ENCODE data around the gene OR4D5.

OR4D5 gene

GRCh38 chr11:123939317-123939716 lies at the start of gene OR4D5:
Gene OR4D5 (plus strand): TSS chr11:123939617. CDS start chr11:123939617, 0 bp downstream.
- DNase-seq: no peak

DNA sequence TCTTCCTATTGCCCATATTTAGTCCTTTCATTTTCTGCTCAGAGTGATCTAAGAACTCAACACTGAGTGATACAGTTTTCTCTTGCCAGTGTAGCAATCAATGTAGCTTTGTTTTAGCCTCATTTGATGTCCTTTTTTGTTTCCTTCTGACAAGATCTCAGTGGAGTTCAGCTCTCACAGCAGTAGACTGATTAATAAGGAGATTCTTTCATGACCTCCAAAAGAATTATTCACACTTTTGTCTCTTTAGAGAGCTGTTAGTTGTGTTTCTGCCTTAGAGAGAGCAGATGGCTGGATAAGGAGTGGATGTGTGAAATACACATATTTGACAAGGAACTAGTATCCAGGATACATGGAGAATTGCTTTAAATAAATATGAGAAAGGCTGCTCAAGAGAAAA lies 47.4 kb upstream of the OR4D5 start:
- DNase-seq: no peak

DNA sequence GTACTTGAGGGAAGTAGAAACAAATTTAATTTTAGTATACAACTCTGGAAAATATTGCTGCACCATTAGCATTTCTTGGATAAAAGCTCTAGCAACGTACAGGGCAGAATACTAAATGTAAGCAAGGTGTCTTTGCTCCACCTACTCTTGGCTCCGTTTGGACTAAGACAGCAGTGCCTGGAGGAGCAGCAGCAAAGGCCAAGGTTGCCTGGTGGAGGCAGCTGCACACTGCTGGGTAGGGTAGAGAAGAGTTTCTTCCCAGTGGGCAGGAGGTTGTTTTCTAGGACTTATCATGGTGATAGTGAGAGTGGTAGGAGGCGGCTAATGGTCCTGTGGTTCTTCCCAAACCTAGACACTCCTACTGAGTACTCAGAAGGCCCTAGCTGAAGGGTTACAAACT lies 39.6 kb upstream of the OR4D5 start:
- no peak for DNase-seq

- DNase-seq: no peak
Observed at GRCh38 chr11:123901867-123902266, 37.5 kb upstream of the OR4D5 start, which contains the start of gene OR8D4. Gene OR8D4 (plus strand): TSS chr11:123902167. CDS start chr11:123906432, 4,265 bp downstream.

GRCh38 chr11:123903932-123904331 lies 35.5 kb upstream of the OR4D5 start:
- DNase-seq: no peak

- no peak for DNase-seq
Observed at GRCh38 chr11:123904932-123905331, 34.5 kb upstream of the OR4D5 start.

DNA sequence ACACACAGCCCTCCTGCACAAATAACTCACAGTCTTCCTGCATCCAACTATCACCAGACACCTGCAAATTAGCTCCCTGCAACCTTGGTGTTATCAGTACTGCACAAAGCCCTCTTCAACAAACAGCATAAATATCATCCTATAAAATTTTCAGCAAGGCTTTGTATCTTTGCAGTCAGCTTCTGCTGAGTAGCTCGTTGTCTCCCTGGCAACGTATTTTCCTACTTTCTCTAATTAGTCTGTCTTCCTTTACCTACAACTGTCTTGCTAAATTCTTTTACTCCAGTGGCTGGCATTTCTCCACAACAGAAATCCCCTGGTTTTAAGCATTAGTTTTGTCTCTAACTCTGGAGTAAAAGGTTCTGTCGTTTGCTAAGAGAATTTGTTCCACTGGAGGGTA lies 33.6 kb upstream of the OR4D5 start:
- DNase-seq: no peak

DNA sequence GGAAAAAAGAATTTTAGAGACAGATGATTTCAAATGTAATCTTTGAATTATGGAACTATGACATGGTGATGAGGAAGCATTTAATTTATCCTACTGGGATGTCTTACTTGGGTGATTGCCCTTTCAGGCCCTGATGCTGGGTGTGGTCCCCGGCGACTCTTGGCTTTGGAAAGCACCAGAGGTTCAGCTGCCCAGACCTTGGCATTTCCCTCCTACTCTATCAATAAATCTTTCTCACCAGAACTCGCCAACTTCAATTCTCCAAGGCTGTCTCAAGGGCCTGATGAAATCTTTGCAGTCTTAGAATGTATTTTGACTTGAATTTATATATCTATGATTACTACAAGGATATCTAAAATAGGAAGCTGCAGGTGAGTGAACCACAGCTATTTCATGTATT lies 18.5 kb upstream of the OR4D5 start:
- no peak for DNase-seq

GRCh38 chr11:123924027-123924426 lies 15.4 kb upstream of the OR4D5 start:
- DNase-seq: no peak

DNA sequence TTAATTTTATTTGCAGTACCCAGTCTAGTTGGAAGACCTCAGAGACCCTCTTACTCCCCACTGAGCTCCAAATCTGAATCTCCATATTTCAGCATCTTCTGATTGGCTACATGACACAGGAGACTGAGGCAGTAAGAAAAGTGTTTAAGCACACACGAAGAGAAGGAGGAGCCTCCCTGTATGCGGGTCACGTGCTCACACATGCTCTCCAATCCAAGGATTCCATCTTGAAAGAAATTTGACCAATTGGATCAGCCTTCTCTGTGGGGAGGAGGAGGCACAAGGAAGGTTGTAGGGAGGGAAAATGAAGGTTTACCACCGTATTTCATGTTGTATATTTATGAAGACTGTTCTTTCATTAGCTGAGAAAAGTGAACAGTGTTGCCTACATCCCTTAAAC lies 3.0 kb downstream of the OR4D5 start:
- DNase-seq: no peak

DNA sequence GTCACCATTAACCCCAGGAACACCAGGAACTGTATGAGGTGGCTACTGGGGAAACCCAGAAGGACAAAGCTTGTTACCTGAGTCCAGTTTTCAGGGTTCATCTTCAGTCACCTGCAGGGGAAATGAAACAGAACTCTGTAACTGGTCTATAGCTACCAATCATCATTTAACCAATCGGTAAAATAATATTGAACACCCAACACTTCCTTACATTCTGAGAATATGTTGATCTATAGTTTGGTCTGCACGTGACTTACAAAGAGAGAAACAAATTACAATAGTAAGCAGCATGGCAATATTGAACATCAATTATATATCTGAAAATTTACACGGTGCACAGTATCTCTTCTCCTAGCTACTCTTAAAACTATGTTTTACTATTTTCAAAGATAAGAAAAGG lies 4.3 kb downstream of the OR4D5 start, which contains the start of gene OR6T1:
Gene OR6T1 (minus strand): TSS at position 101 of the 400 bp plus-strand sequence. CDS start 0 bp downstream, at position 101.
- DNase-seq: no peak

GRCh38 chr11:123945132-123945531 lies 5.7 kb downstream of the OR4D5 start:
- DNase-seq: no peak

- no peak for DNase-seq
Observed at GRCh38 chr11:123956752-123957151, 17.3 kb downstream of the OR4D5 start.

- no peak for DNase-seq
Observed at GRCh38 chr11:123973816-123974215, 34.4 kb downstream of the OR4D5 start.

GRCh38 chr11:123976770-123977560 lies 37.5 kb downstream of the OR4D5 start:
- no peak for DNase-seq

DNA sequence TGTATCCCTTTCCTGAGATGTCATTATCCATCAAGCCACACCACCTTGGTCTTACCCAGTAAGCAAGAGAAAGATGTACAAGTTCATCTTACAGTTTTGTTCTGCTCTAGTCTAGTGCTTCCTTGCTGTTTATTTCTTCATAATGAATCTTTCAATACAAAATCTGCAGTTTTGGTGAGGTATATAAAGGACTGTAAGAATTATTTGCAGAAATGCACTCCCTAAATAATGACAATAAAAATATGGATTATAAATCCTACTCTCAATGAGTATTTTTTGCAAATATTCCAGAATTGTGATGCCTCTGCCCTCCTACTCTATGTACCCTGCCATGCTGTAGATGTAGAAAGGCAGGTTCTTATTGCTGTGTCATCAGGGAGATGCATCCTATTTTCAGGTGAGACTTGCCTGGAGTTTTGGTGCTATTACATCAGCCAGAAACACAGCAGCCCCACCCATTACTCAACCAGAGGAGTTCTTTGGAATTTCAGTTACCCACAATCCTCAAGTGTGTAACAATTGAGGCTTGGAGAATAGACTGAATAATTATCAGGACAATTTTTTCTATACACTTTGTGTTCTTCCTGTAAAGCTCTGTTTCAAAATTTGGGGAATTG lies 38.4 kb downstream of the OR4D5 start, which contains the start of gene OR10S1:
Gene OR10S1 (minus strand): TSS at position 51 of the 617 bp plus-strand sequence. CDS start 117 bp downstream, outside the sequence.
- DNase-seq: no peak

- no peak for DNase-seq
Observed at GRCh38 chr11:123979311-123979710, 39.9 kb downstream of the OR4D5 start.

Measured in stimulated activated CD4-positive, alpha-beta T cell treated with anti-CD3 and anti-CD28 coated beads, Interleukin-2, amount 100 ng/mL, for 48 hours (primary cell).